SH-SY5Y (cell line): ENCODE results near the gene FNBP1L.

Source experiments
- GATA2 ChIP-seq: IDR thresholded peaks from 2 replicates; pipeline ENCODE4 v1.6.1; 2011; ENCODE audit warnings: mild to moderate bottlenecking, low read depth, low read length
- GATA3 ChIP-seq: IDR thresholded peaks from 2 replicates; pipeline ENCODE4 v1.6.1; 2011; ENCODE audit warnings: low read depth, mild to moderate bottlenecking, low read length, moderate library complexity

DNA sequence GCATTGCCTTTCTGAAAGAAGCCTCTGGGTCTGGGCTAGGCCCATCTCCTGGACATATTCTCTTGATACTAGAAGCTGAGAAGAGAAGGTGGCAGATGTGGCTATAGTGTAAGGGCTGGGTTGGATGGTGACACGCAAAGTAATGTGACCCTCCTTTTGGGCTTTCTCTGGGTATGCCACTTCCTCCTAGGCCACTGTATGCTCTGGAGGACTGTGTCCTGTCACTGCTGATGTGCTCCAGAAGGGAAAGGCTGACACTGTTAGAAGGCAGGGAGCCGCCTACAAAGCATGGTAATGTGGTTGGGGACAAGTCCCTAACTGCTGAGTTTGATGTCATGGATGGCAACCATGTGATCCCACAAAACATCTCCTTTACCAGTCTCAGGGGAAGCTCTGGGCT, 121.6 kb downstream of the FNBP1L start:
- TF ChIP-seq GATA2 = no peak
- no peak for TF ChIP-seq GATA3
